H1 (cell line): ENCODE measurements around the gene ZBTB7B. TPM values are rescaled to one million over a fixed set of nuclear protein-coding genes. Genes with fewer than 3 reads are reported as not detected.

Source experiments
- CTCF ChIA-PET: fragments of 300-600 bp; sonication (Branson Sonifier 250); formaldehyde crosslinking; loops from one replicate; lab custom pipeline; 2021; ENCODE audit not compliant: partially characterized antibody; lab: Charles Lee
- POLR2A ChIA-PET: fragments of 300-600 bp; sonication (Branson Sonifier 250); formaldehyde crosslinking; loops from one replicate; lab custom pipeline; 2021; ENCODE audit warnings: inconsistent platforms; ENCODE audit not compliant: partially characterized antibody; lab: Charles Lee
- DNase-seq, 2 experiments: peaks; one replicate each; pipeline versions ENCODE4 v3.0.0 to v3.0.0-alpha.2; 2010 to 2022; ENCODE audit warnings: low spot score in 2 of 2, low read depth in 1 of 2, mixed read lengths in 1 of 2
- FAIRE-seq: peaks from 2 replicates; lab custom pipeline; 2011; peaks lifted over from hg19 to GRCh38; lab: Jason Lieb, UNC
- H2AFZ ChIP-seq: 2 replicates; pipeline ENCODE4 v1.8.1; 2012; ENCODE audit warnings: low read length, inconsistent platforms
- H2AK5ac ChIP-seq: 2 replicates; pipeline ENCODE4 v1.6.1; 2013; ENCODE audit warnings: low read depth, low read length
- H2BK120ac ChIP-seq: replicated peaks from 2 replicates; pipeline ENCODE3; 2013; ENCODE audit warnings: low read depth, low read length, inconsistent platforms
- H2BK12ac ChIP-seq: 2 replicates; pipeline ENCODE4 v1.6.1; 2013; ENCODE audit warnings: low read depth, low read length
- H2BK15ac ChIP-seq: 2 replicates; pipeline ENCODE4 v1.6.1; 2013; ENCODE audit warnings: low read length
- H2BK20ac ChIP-seq: 2 replicates; pipeline ENCODE4 v1.6.1; 2013; ENCODE audit warnings: low read length
- H2BK5ac ChIP-seq: 2 replicates; pipeline ENCODE4 v1.6.1; 2013; ENCODE audit warnings: low read depth, low read length
- H3K14ac ChIP-seq: 2 replicates; pipeline ENCODE4 v1.6.1; 2013; ENCODE audit warnings: inconsistent platforms; ENCODE audit not compliant: insufficient read length
- H3K18ac ChIP-seq: 2 replicates; pipeline ENCODE4 v1.6.1; 2013; ENCODE audit warnings: low read length; ENCODE audit errors: extremely low read depth
- H3K23ac ChIP-seq: 2 replicates; pipeline ENCODE4 v1.6.1; 2013; ENCODE audit warnings: inconsistent platforms; ENCODE audit not compliant: insufficient read length
- H3K23me2 ChIP-seq: 2 replicates; pipeline ENCODE4 v1.6.1; 2013; ENCODE audit warnings: low read depth, low read length
- H3K27ac ChIP-seq: 2 replicates; pipeline ENCODE4 v1.6.1; 2011; ENCODE audit warnings: low read depth, low read length, inconsistent platforms
- H3K27me3 ChIP-seq, 4 experiments: replicated peaks in 1 of 4; 1 replicate in 1 of 4; 2 replicates in 3 of 4; pipeline versions ENCODE4 v1.6.1 to v1.8.1; 2011 to 2013; ENCODE audit warnings: low read length in 3 of 4, mild to moderate bottlenecking in 3 of 4, inconsistent platforms in 2 of 4, mixed read lengths in 2 of 4, moderate library complexity in 1 of 4; ENCODE audit not compliant: control insufficient read depth in 3 of 4, insufficient read depth in 3 of 4; ENCODE audit errors: extremely low read depth in 1 of 4
- H3K36me3 ChIP-seq, 4 experiments: 2 replicates each; pipeline versions ENCODE4 v1.6.1 to v1.8.1; 2011 to 2013; ENCODE audit warnings: mild to moderate bottlenecking in 4 of 4, low read length in 3 of 4, moderate library complexity in 2 of 4, control low read depth in 1 of 4, inconsistent platforms in 1 of 4; ENCODE audit not compliant: insufficient read depth in 4 of 4, control insufficient read depth in 2 of 4
- H3K4ac ChIP-seq: replicated peaks from 2 replicates; pipeline ENCODE3; 2013; ENCODE audit warnings: low read length, low read depth, mixed read lengths, inconsistent platforms; ENCODE audit not compliant: insufficient read length
- H3K4me1 ChIP-seq, 4 experiments: replicated peaks in 1 of 4; 1 replicate in 1 of 4; 2 replicates in 3 of 4; pipeline versions ENCODE4 v1.6.1 to v1.8.1; 2011 to 2013; ENCODE audit warnings: low read length in 3 of 4, inconsistent platforms in 2 of 4, mixed read lengths in 1 of 4; ENCODE audit not compliant: insufficient read depth in 4 of 4, control insufficient read depth in 3 of 4
- H3K4me2 ChIP-seq, 2 experiments: 2 replicates each; pipeline versions ENCODE4 v1.6.1 to v1.8.1; 2011 to 2013; ENCODE audit warnings: low read depth in 2 of 2, low read length in 2 of 2, control low read depth in 1 of 2, inconsistent platforms in 1 of 2, mild to moderate bottlenecking in 1 of 2; ENCODE audit not compliant: insufficient read depth in 1 of 2
- H3K4me3 ChIP-seq, 4 experiments: fragments of 200-600, 300-600 bp in 1 of 4; sonication (generic), shearing (Covaris generic), sonication (Bioruptor Twin) in 1 of 4; 2 replicates each; pipeline versions ENCODE4 v1.5.1 to v1.8.1; 2011 to 2016; ENCODE audit warnings: low read length in 4 of 4, low read depth in 3 of 4, control low read depth in 2 of 4, inconsistent platforms in 2 of 4, mild to moderate bottlenecking in 2 of 4, mixed read lengths in 1 of 4, moderate library complexity in 1 of 4; ENCODE audit not compliant: insufficient read depth in 2 of 4; ENCODE audit errors: extremely low read depth in 1 of 4
- H3K56ac ChIP-seq: replicated peaks from 2 replicates; pipeline ENCODE3; 2013; ENCODE audit warnings: low read depth, mild to moderate bottlenecking, mixed read lengths, low read length, inconsistent platforms; ENCODE audit not compliant: insufficient read length
- H3K79me1 ChIP-seq: 2 replicates; pipeline ENCODE4 v1.6.1; 2013; ENCODE audit warnings: low read depth, low read length, control low read depth
- H3K79me2 ChIP-seq, 2 experiments: 2 replicates each; pipeline versions ENCODE4 v1.6.1 to v1.8.1; 2012 to 2013; ENCODE audit warnings: low read length in 2 of 2, mild to moderate bottlenecking in 2 of 2, inconsistent platforms in 1 of 2; ENCODE audit not compliant: insufficient read depth in 2 of 2, control insufficient read depth in 1 of 2
- H3K9ac ChIP-seq, 4 experiments: replicated peaks in 1 of 4; 1 replicate in 1 of 4; 2 replicates in 3 of 4; pipeline versions ENCODE4 v1.6.1 to v1.8.1; 2011 to 2013; ENCODE audit warnings: low read depth in 3 of 4, low read length in 3 of 4, control low read depth in 2 of 4, mild to moderate bottlenecking in 2 of 4, moderate library complexity in 2 of 4, inconsistent platforms in 1 of 4; ENCODE audit errors: extremely low read depth in 1 of 4
- H3K9me3 ChIP-seq, 2 experiments: 2 replicates each; pipeline versions ENCODE4 v1.6.1 to v1.8.1; 2012 to 2013; ENCODE audit warnings: mild to moderate bottlenecking in 2 of 2, moderate library complexity in 2 of 2, control low read depth in 1 of 2, inconsistent platforms in 1 of 2, low read depth in 1 of 2, low read length in 1 of 2, mixed read lengths in 1 of 2; ENCODE audit not compliant: insufficient read depth in 2 of 2
- H4K20me1 ChIP-seq, 2 experiments: replicated peaks in 1 of 2; 2 replicates each; pipeline versions ENCODE3 to v1.8.1; 2011 to 2013; ENCODE audit warnings: inconsistent platforms in 2 of 2, low read length in 2 of 2, mild to moderate bottlenecking in 1 of 2; ENCODE audit not compliant: insufficient read depth in 2 of 2, control insufficient read depth in 1 of 2
- H4K5ac ChIP-seq: 2 replicates; pipeline ENCODE4 v1.6.1; 2013; ENCODE audit warnings: low read length, low read depth, mixed read lengths, inconsistent platforms; ENCODE audit not compliant: insufficient read length
- H4K8ac ChIP-seq: 2 replicates; pipeline ENCODE4 v1.8.0; 2013; ENCODE audit warnings: mild to moderate bottlenecking, moderate library complexity, low read length, inconsistent platforms; ENCODE audit not compliant: insufficient read depth; ENCODE audit errors: extremely low read depth
- H4K91ac ChIP-seq: replicated peaks from 2 replicates; pipeline ENCODE3; 2013; ENCODE audit warnings: low read length, mixed read lengths, inconsistent platforms; ENCODE audit not compliant: insufficient read length
- ASH2L ChIP-seq: fragments of 200-600, 300-600 bp; sonication (generic); IDR thresholded peaks from one replicate; pipeline ENCODE4 v1.7.1; 2017; ENCODE audit warnings: low read length
- KDM1A ChIP-seq: fragments of 200-600, 300-600 bp; sonication (generic); IDR thresholded peaks from 2 replicates; pipeline ENCODE4 v1.7.1; 2016; ENCODE audit warnings: mild to moderate bottlenecking, low read length, borderline replicate concordance
- SIN3A ChIP-seq, 2 experiments: IDR thresholded peaks in 1 of 2; conservative IDR thresholded peaks in 1 of 2; 2 replicates each; pipeline ENCODE4 v1.6.1; 2011 to 2012; ENCODE audit warnings: low read length in 2 of 2, improper control_type of control experiment in 1 of 2, low read depth in 1 of 2, mild to moderate bottlenecking in 1 of 2
- WGBS, 2 experiments: shearing (Covaris generic) in 1 of 2; methylation state at CpG; one replicate each; pipeline versions ENCODE4 v1.1.6 to v1.1.7; 2013 to 2015; ENCODE audit warnings: low lambda C conversion rate in 2 of 2, mixed read lengths in 2 of 2, inconsistent platforms in 1 of 2, low coverage in 1 of 2, missing lambda C conversion rate in 1 of 2; ENCODE audit not compliant: insufficient replicate concordance in 2 of 2, insufficient coverage in 1 of 2, insufficient read length in 1 of 2; ENCODE audit errors: extremely low coverage in 1 of 2, missing lambda C conversion rate in 1 of 2; 5-methylcytosine and 5-hydroxymethylcytosine counted together
- polyA plus RNA-seq, 7 experiments: library from polyadenylated mRNA; depleted of rRNA in 3 of 7; stranded (reverse) in 5 of 7; unstranded in 2 of 7; fragments of >200 nt in 5 of 7; fragments of 200-250 nt in 2 of 7; gene quantifications; 1 replicate in 5 of 7; 2 replicates in 1 of 7; 4 replicates in 1 of 7; pipeline versions ENCODE4 v1.2.1 to v1.2.3, GENCODE V29; 2011 to 2013; ENCODE audit warnings: missing spikeins in 2 of 7, mixed read lengths in 2 of 7
- total RNA-seq: library from RNA; stranded (reverse); fragmentation: NEBNext Ultra II Directional; extraction: Animal tissue kit (Norgen Biotek cat#: 25700); gene quantifications from 2 replicates; pipeline ENCODE4 v1.2.1, GENCODE V29; 2021

The ZBTB7B gene
- total and polyA plus RNA-seq, 2 of the 8 experiments (the other 6 are each of a cell fraction or from before 2014, with no cell fraction given): 24.5 to 36.9 TPM

DNA sequence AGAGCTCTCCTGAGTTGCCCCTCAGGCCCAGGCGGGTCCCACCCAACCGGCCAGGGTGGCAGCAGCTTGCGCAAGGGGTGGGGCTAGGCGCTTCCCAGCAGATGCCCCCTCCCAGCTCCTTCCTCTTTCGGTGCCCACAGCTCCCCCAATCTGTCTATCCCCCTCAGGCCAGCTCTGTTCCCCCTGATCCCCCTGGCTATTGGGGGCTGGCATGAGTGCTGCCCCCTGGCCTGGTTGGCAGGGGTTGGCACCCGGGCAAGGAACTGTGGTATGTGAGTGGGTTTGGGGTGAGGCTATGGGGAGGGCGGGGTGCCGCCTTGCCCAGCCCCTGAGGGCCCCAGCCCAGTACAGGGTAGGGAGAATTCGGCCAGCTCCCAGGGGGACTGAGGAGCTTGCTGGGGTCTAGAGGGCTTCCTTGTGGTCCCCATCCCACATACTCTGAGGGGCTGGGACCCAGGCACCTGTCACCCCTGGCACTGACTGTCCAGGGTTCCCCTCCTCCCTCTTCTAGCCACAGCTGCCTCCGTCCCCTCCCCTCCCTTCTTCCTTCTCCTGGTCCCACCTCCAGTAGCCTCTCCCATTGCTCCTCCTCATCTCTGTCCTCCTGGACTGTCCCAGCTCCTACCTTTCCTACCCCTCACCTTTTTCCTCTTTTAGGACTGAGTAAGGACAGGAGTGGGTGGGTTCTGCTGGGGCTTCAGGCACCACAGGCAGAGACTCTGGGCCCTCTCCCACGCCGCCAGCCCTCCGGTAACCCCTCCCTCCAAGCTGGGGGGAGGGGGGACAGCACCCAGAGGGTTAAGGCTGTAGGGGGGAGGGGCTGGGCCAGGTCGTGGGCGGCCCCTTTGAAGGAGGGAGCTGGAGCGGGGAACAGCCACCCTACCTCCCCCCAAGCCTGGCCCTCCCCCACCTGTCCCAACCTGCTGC lies 5.7 kb downstream of the ZBTB7B start:
- Histone ChIP-seq H4K20me1 (peaks cover 0 to 17% of the 10 kb centered on the region in 2 experiments), H3K9me3 (no peaks in the 10 kb centered on the region), H3K27ac (no peak overlapping the region), H3K56ac (no peak overlapping the region), H4K8ac (no peak overlapping the region), H3K14ac (no peak overlapping the region), H2BK15ac (no peak overlapping the region), H3K36me3 (peaks cover 0 to 2% (median 0%) of the 10 kb centered on the region in 4 experiments; a peak in 2 of 8 replicates), H2AFZ (no peak overlapping the region), H2BK20ac (no peak overlapping the region), H3K4me1 (peaks cover 15 to 62% (median 44%) of the 10 kb centered on the region in 4 experiments), H2BK120ac (no peak overlapping the region), H3K9ac (no peak overlapping the region), H2BK5ac (peak overlapping the region; percentile 54; the same call in 1 of the 2 replicates), H3K18ac (peak overlapping the region; percentile 83; the same call in 1 of the 2 replicates), H3K4ac (no peak overlapping the region), H2AK5ac (no peak overlapping the region), H3K23me2 (peaks cover 3% of the 10 kb centered on the region; the same call in 1 of the 2 replicates), H3K27me3 (no peaks in the 10 kb centered on the region), H3K79me2 (peaks cover 0 to 60% of the 10 kb centered on the region in 2 experiments; a peak in 3 of 4 replicates), H2BK12ac (peak overlapping the region; percentile 39; the same call in 1 of the 2 replicates), H3K79me1 (peaks cover 20% of the 10 kb centered on the region), H4K91ac (peak overlapping the region; percentile 12), H4K5ac (peak overlapping the region; percentile 41), H3K23ac (no peak overlapping the region), H3K4me2 (peak overlapping the region; percentile 34 to 42; a peak in 3 of 4 replicates), H3K4me3 (peak overlapping the region in 1 of 4 experiments; percentile 36; a peak in 2 of 8 replicates)
- DNase-seq (no peak), FAIRE-seq (no peak)
- POLR2A ChIA-PET: interaction anchor here (0.9 to 14.8 kb wide), 8 partner anchors 7 to 53 kb away, joined by 3 to 128 read pairs (median 7); partner anchors contain the start of genes CKS1B, FLAD1, LENEP and PBXIP1
- CTCF ChIA-PET: interaction anchor here (0.5 to 18.6 kb wide), 19 partner anchors 10 to 236 kb away, joined by 3 to 354 read pairs (median 4); partner anchors contain the start of genes ADAM15, EFNA4, FLAD1 and LENEP
- peak; percentile 91; the same call in 1 of the 2 replicates for TF ChIP-seq KDM1A
- TF ChIP-seq ASH2L: peak; percentile 45
- no peak for TF ChIP-seq SIN3A (conservative IDR thresholded peaks at IDR 0.05 in 1 of 2, IDR thresholded peaks at IDR 0.05 in 1 of 2; ENCODE audit: low read depth in 1 of 2, low read length in 2 of 2)
- 79% methylated on average over 9 of the region's 16 CpGs; no CpG with 5 or more reads in 1 of the 2 experiments for WGBS, 2 experiments
